HG02623 (cell line): Measurements from ENCODE around the gene GRAP2.
"Not testable (repeated sequence)": the region's sequence is repeated elsewhere in the genome, so short reads cannot be mapped to it uniquely, and the experiment has no call there.

Experiments used
- ATAC-seq: cut with Tn5 transposase; IDR thresholded peaks from one replicate; pipeline ENCODE4 v1.9.1; 2021; ENCODE audit warnings: moderate library complexity; ENCODE audit not compliant: unreplicated experiment

GRAP2 gene

DNA sequence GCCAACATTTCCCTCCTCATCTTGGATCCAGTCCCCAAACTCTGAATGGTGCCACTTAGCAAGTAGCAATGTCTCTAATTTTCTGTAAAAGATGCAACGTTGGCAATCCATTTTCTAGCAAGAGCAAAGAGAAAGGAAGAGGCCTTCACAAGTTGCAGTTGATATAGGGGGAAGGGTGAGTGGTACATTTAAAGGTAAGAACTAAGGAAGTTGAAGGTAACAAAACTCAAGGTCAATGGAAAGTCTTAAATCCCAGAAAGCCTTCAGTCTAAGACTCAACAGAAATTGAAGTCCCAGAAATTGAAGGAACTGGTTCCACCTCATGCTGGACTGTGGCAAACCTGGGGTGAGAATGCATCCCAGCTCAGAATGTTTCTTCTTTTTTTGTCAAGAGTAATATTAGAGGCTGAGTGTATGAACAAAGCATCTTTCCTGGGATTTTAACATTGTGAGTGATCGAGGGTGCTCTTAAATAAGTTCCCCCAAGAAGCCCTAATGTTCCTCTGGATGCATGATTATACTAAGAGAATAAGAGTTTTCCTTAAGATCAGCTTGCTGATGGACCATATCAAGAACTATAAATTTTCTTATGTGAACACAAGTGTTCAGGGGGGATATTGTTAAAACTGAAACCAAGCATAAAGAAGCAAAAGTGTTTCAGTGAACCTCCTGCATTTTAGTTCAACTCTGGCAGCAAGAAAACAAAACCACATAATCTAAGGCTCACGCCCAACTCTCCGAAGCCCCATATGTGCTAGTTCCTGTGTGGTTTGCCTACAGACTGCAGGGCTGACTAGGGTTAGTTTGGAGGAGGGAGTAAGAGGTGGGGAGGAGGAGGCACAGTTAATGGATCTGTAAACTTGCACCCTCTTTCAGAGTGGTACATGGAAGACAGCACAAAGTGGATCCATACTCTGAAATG, at the start of gene GRAP2:
Gene GRAP2 (plus strand): TSS at position 779 of the 922 bp plus-strand sequence. CDS start 46,023 bp downstream, outside the sequence.
- ATAC-seq: peak; percentile 52

GRCh38 chr22:39851606-39852315, 49.1 kb upstream of the GRAP2 start:
- ATAC-seq: no peak

GRCh38 chr22:39852799-39853198, 48.1 kb upstream of the GRAP2 start:
- ATAC-seq: no peak

GRCh38 chr22:39856588-39856987, 44.3 kb upstream of the GRAP2 start:
- ATAC-seq: no peak

DNA sequence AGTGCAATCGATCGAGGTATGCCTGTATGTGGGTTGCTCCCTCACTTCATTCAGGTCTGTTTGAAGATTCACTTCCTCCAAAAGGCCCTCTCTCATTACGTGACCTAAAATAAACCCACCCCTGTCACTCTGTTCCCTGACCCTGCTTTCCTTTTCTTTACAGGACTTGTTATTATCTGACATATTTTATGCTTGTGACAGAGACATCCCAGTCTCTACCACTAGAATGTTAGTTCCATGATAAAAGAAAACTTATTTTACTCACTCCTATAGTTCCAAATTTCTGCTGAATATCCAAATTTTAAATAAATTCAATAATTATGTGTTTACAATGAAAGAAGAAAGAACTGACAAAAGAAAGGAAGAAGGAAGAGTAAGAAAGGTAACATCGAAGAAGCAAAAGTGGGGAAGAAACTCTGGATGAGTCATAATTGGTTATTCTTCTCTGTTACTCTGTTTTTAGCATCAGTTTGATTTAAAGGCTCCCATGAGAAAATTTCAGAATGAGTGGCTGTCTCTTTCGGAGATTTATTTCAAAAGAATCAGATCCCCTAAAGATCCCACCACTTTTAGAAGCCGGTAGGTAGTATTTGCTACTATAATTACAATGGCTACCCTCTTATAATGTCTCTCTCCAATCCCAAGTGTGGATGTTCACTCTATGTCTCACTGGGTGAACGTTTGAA, 40.8 kb upstream of the GRAP2 start:
- ATAC-seq: no peak

- no peak for ATAC-seq
Observed at GRCh38 chr22:39868741-39869140, 32.1 kb upstream of the GRAP2 start.

DNA sequence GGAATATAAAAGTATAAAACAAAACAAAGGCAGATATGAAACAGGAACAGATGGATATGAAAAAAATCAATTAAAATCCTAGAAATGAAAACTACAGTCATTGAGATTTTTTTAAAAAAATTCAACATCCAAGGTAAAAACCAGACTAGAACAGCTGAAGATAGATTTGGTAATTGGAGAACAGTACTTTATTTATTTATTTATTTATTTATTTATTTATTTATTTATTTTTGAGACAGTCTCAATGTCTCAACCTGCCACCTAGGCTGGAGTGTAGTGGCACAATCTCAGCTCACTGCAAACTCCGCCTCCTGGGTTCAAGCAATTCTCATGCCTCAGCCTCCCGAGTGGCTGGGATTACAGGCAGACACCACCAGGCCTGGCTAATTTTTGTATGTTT, 31.1 kb upstream of the GRAP2 start:
- not testable (repeated sequence) for ATAC-seq

GRCh38 chr22:39871008-39871798, 29.7 kb upstream of the GRAP2 start:
- no peak for ATAC-seq

GRCh38 chr22:39872548-39872947, 28.3 kb upstream of the GRAP2 start:
- no peak for ATAC-seq

DNA sequence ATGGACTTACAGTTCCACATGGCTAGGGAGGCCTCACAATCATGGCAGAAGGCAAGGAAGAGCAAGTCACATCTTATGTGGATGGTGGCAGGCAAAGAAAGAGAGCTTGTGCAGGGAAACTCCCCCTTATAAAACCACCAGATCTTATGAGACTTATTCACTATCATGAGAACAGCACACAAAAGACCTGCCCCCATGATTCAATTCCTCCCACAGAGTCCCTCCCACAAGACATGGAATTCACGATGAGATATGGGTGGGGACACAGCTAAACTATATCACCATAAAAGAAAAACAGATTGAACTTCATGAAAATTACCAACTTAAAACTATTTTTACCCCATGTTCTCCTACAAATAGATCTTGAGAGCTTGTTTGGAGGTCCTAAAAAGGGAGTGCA, 26.9 kb upstream of the GRAP2 start:
- ATAC-seq: no peak

DNA sequence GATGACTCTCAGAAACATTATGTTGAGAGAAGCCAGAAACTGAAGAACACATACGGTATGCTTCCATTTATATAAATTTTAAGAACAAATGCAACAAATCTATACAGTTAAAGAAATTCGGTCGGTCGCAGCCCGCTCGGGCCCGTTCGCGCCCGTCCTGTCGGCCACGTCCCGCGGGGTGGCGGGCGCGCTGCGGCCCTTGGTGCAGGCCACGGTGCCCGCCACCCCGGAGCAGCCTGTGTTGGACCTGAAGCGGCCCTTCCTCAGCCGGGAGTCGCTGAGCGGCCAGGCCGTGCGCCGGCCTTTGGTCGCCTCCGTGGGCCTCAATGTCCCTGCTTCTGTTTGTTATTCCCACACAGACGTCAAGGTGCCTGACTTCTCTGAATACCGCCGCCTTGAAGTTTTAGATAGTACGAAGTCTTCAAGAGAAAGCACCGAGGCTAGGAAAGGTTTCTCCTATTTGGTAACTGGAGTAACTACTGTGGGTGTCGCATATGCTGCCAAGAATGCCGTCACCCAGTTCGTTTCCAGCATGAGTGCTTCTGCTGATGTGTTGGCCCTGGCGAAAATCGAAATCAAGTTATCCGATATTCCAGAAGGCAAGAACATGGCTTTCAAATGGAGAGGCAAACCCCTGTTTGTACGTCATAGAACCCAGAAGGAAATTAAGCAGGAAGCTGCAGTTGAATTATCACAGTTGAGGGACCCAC, 25.6 kb upstream of the GRAP2 start:
- ATAC-seq: not testable (repeated sequence)

DNA sequence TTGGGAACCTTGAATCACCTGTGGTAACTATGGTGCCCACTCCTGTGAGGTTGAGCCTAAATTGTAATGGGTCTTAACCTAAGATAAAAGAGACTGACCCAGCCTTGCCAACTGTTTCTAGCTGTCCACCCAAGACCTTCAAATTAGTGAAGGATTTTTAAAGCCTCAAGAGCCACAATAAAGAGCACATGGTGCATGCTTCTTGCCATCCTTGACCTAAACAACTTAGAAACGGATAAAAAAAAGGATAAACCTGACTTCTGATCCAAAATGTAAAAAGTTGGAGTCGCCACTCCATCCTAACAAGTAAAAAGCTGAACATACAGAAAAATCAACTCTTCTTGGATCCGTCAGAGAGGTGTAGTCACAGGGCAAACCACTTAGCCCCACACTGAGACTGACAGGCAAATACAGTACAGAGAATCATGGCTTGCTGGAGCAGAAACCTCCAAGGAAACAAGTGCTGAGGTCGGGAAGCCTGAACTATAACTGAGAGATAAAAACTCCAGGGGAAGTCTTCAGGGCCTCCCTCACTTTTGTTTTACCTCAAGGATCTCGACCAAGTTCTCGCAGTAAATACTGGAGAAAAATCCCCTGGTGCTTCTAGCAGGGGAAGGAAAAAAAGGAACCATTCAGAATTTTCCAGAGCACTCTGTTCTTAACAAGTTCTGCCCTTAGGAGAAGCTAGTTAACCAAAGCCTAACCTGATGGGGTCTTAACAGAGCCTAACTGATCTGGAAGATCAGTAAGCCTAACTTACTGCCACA, 23.6 kb upstream of the GRAP2 start:
- ATAC-seq: no peak

GRCh38 chr22:39880722-39881121, 20.2 kb upstream of the GRAP2 start:
- no peak for ATAC-seq

GRCh38 chr22:39883057-39883456, 17.8 kb upstream of the GRAP2 start:
- no peak for ATAC-seq

DNA sequence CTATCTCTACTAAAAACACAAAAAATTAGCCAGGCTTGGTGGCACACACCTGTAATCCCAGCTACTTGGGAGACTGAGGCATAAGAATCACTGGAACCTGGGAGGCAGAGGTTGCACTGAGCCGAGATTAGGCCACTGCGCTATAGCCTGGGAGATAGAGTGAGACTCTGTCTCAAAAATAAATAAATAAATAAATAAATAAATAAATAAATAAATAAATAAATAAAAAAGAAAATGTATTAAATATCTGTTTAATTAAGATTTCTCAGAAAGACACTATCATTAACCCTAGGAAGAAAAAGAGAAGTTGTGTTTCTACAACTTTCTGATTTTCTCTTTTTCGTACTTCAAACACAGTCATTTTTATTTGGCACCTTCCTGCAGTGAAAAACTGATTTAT, 11.0 kb upstream of the GRAP2 start:
- ATAC-seq: not testable (repeated sequence)

- ATAC-seq: no peak
Observed at GRCh38 chr22:39893526-39893925, 7.4 kb upstream of the GRAP2 start, which contains the start of gene ENTHD1. TSS of gene ENTHD1 (minus strand) at chr22:39893760. CDS start at chr22:39887748, 6,012 bp downstream.

DNA sequence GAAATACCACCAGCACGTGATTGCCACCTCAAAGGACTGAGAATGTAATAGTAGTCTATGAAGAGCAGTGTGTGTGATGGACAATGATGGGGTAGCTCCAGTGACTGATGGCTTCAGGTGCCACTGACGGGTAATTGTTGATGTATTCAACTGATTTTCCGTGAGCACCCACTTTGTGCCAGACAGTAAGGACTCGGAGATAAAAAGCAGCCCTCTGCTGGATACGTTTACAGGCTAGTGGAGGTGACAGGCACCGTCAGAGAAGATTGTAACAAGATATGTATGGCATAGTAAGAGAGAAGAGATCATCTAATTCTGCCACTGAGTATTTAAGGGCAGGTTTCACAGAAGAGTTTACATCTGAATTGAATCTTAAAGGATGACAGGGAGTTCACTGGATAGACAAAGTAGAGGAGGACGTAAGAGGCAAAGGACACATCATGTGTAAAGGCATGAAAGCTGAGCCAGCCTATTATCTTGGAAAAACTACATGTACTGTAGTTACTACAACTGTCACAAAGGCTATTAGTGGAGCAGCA, 6.3 kb upstream of the GRAP2 start:
- no peak for ATAC-seq

DNA sequence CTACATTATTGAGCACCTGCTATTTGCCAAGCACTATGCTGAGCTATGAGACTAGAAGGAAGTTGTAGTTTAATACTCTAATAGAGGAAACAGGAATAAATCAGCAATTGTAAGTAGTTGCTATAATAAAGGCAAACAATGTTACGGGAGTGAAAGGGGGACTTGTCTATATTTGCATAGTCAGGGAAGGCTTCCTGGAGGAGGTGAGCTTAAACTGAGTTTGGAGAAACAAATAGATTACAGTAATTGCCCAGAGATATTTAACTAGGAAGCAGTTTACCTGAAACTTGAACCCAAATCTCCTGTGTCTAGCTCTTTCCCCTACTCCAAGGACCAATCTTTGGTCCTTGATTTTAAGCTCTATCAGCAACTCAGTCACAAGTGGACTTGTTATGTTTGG, 5.2 kb upstream of the GRAP2 start:
- no peak for ATAC-seq
